H1 (cell line): Measurements from ENCODE around the gene COX19. TPM values are rescaled to one million over a fixed set of nuclear protein-coding genes. Genes with fewer than 3 reads are reported as not detected.

ENCODE experiments used
- CTCF ChIA-PET: fragments of 300-600 bp; sonication (Branson Sonifier 250); formaldehyde crosslinking; loops from one replicate; lab custom pipeline; 2021; ENCODE audit not compliant: partially characterized antibody; lab: Charles Lee
- POLR2A ChIA-PET: fragments of 300-600 bp; sonication (Branson Sonifier 250); formaldehyde crosslinking; loops from one replicate; lab custom pipeline; 2021; ENCODE audit warnings: inconsistent platforms; ENCODE audit not compliant: partially characterized antibody; lab: Charles Lee
- DNase-seq, 2 experiments: peaks; one replicate each; pipeline versions ENCODE4 v3.0.0 to v3.0.0-alpha.2; 2010 to 2022; ENCODE audit warnings: low spot score in 2 of 2, low read depth in 1 of 2, mixed read lengths in 1 of 2
- FAIRE-seq: peaks from 2 replicates; lab custom pipeline; 2011; peaks lifted over from hg19 to GRCh38; lab: Jason Lieb, UNC
- H2AFZ ChIP-seq: 2 replicates; pipeline ENCODE4 v1.8.1; 2012; ENCODE audit warnings: low read length, inconsistent platforms
- H2AK5ac ChIP-seq: 2 replicates; pipeline ENCODE4 v1.6.1; 2013; ENCODE audit warnings: low read depth, low read length
- H2BK120ac ChIP-seq: replicated peaks from 2 replicates; pipeline ENCODE3; 2013; ENCODE audit warnings: low read depth, low read length, inconsistent platforms
- H2BK12ac ChIP-seq: 2 replicates; pipeline ENCODE4 v1.6.1; 2013; ENCODE audit warnings: low read depth, low read length
- H2BK15ac ChIP-seq: 2 replicates; pipeline ENCODE4 v1.6.1; 2013; ENCODE audit warnings: low read length
- H2BK20ac ChIP-seq: 2 replicates; pipeline ENCODE4 v1.6.1; 2013; ENCODE audit warnings: low read length
- H2BK5ac ChIP-seq: 2 replicates; pipeline ENCODE4 v1.6.1; 2013; ENCODE audit warnings: low read depth, low read length
- H3K14ac ChIP-seq: 2 replicates; pipeline ENCODE4 v1.6.1; 2013; ENCODE audit warnings: inconsistent platforms; ENCODE audit not compliant: insufficient read length
- H3K18ac ChIP-seq: 2 replicates; pipeline ENCODE4 v1.6.1; 2013; ENCODE audit warnings: low read length; ENCODE audit errors: extremely low read depth
- H3K23ac ChIP-seq: 2 replicates; pipeline ENCODE4 v1.6.1; 2013; ENCODE audit warnings: inconsistent platforms; ENCODE audit not compliant: insufficient read length
- H3K23me2 ChIP-seq: 2 replicates; pipeline ENCODE4 v1.6.1; 2013; ENCODE audit warnings: low read depth, low read length
- H3K27ac ChIP-seq: 2 replicates; pipeline ENCODE4 v1.6.1; 2011; ENCODE audit warnings: low read depth, low read length, inconsistent platforms
- H3K27me3 ChIP-seq, 4 experiments: replicated peaks in 1 of 4; 1 replicate in 1 of 4; 2 replicates in 3 of 4; pipeline versions ENCODE4 v1.6.1 to v1.8.1; 2011 to 2013; ENCODE audit warnings: low read length in 3 of 4, mild to moderate bottlenecking in 3 of 4, inconsistent platforms in 2 of 4, mixed read lengths in 2 of 4, moderate library complexity in 1 of 4; ENCODE audit not compliant: control insufficient read depth in 3 of 4, insufficient read depth in 3 of 4; ENCODE audit errors: extremely low read depth in 1 of 4
- H3K36me3 ChIP-seq, 4 experiments: 2 replicates each; pipeline versions ENCODE4 v1.6.1 to v1.8.1; 2011 to 2013; ENCODE audit warnings: mild to moderate bottlenecking in 4 of 4, low read length in 3 of 4, moderate library complexity in 2 of 4, control low read depth in 1 of 4, inconsistent platforms in 1 of 4; ENCODE audit not compliant: insufficient read depth in 4 of 4, control insufficient read depth in 2 of 4
- H3K4ac ChIP-seq: replicated peaks from 2 replicates; pipeline ENCODE3; 2013; ENCODE audit warnings: low read length, low read depth, mixed read lengths, inconsistent platforms; ENCODE audit not compliant: insufficient read length
- H3K4me1 ChIP-seq, 4 experiments: replicated peaks in 1 of 4; 1 replicate in 1 of 4; 2 replicates in 3 of 4; pipeline versions ENCODE4 v1.6.1 to v1.8.1; 2011 to 2013; ENCODE audit warnings: low read length in 3 of 4, inconsistent platforms in 2 of 4, mixed read lengths in 1 of 4; ENCODE audit not compliant: insufficient read depth in 4 of 4, control insufficient read depth in 3 of 4
- H3K4me2 ChIP-seq, 2 experiments: 2 replicates each; pipeline versions ENCODE4 v1.6.1 to v1.8.1; 2011 to 2013; ENCODE audit warnings: low read depth in 2 of 2, low read length in 2 of 2, control low read depth in 1 of 2, inconsistent platforms in 1 of 2, mild to moderate bottlenecking in 1 of 2; ENCODE audit not compliant: insufficient read depth in 1 of 2
- H3K4me3 ChIP-seq, 4 experiments: fragments of 200-600, 300-600 bp in 1 of 4; sonication (generic), shearing (Covaris generic), sonication (Bioruptor Twin) in 1 of 4; 2 replicates each; pipeline versions ENCODE4 v1.5.1 to v1.8.1; 2011 to 2016; ENCODE audit warnings: low read length in 4 of 4, low read depth in 3 of 4, control low read depth in 2 of 4, inconsistent platforms in 2 of 4, mild to moderate bottlenecking in 2 of 4, mixed read lengths in 1 of 4, moderate library complexity in 1 of 4; ENCODE audit not compliant: insufficient read depth in 2 of 4; ENCODE audit errors: extremely low read depth in 1 of 4
- H3K56ac ChIP-seq: replicated peaks from 2 replicates; pipeline ENCODE3; 2013; ENCODE audit warnings: low read depth, mild to moderate bottlenecking, mixed read lengths, low read length, inconsistent platforms; ENCODE audit not compliant: insufficient read length
- H3K79me1 ChIP-seq: 2 replicates; pipeline ENCODE4 v1.6.1; 2013; ENCODE audit warnings: low read depth, low read length, control low read depth
- H3K79me2 ChIP-seq, 2 experiments: 2 replicates each; pipeline versions ENCODE4 v1.6.1 to v1.8.1; 2012 to 2013; ENCODE audit warnings: low read length in 2 of 2, mild to moderate bottlenecking in 2 of 2, inconsistent platforms in 1 of 2; ENCODE audit not compliant: insufficient read depth in 2 of 2, control insufficient read depth in 1 of 2
- H3K9ac ChIP-seq, 4 experiments: replicated peaks in 1 of 4; 1 replicate in 1 of 4; 2 replicates in 3 of 4; pipeline versions ENCODE4 v1.6.1 to v1.8.1; 2011 to 2013; ENCODE audit warnings: low read depth in 3 of 4, low read length in 3 of 4, control low read depth in 2 of 4, mild to moderate bottlenecking in 2 of 4, moderate library complexity in 2 of 4, inconsistent platforms in 1 of 4; ENCODE audit errors: extremely low read depth in 1 of 4
- H3K9me3 ChIP-seq, 2 experiments: 2 replicates each; pipeline versions ENCODE4 v1.6.1 to v1.8.1; 2012 to 2013; ENCODE audit warnings: mild to moderate bottlenecking in 2 of 2, moderate library complexity in 2 of 2, control low read depth in 1 of 2, inconsistent platforms in 1 of 2, low read depth in 1 of 2, low read length in 1 of 2, mixed read lengths in 1 of 2; ENCODE audit not compliant: insufficient read depth in 2 of 2
- H4K20me1 ChIP-seq, 2 experiments: replicated peaks in 1 of 2; 2 replicates each; pipeline versions ENCODE3 to v1.8.1; 2011 to 2013; ENCODE audit warnings: inconsistent platforms in 2 of 2, low read length in 2 of 2, mild to moderate bottlenecking in 1 of 2; ENCODE audit not compliant: insufficient read depth in 2 of 2, control insufficient read depth in 1 of 2
- H4K5ac ChIP-seq: 2 replicates; pipeline ENCODE4 v1.6.1; 2013; ENCODE audit warnings: low read length, low read depth, mixed read lengths, inconsistent platforms; ENCODE audit not compliant: insufficient read length
- H4K8ac ChIP-seq: 2 replicates; pipeline ENCODE4 v1.8.0; 2013; ENCODE audit warnings: mild to moderate bottlenecking, moderate library complexity, low read length, inconsistent platforms; ENCODE audit not compliant: insufficient read depth; ENCODE audit errors: extremely low read depth
- H4K91ac ChIP-seq: replicated peaks from 2 replicates; pipeline ENCODE3; 2013; ENCODE audit warnings: low read length, mixed read lengths, inconsistent platforms; ENCODE audit not compliant: insufficient read length
- CHD1 ChIP-seq: IDR thresholded peaks from 2 replicates; pipeline ENCODE4 v1.6.1; 2012; ENCODE audit warnings: low read depth, low read length, improper control_type of control experiment
- KDM4A ChIP-seq: IDR thresholded peaks from one replicate; pipeline ENCODE4 v1.7.1; 2012; ENCODE audit warnings: low read depth, mild to moderate bottlenecking, moderate library complexity, low read length, inconsistent platforms; ENCODE audit not compliant: severe bottlenecking
- PHF8 ChIP-seq: fragments of 200-600 bp; sonication (generic); conservative IDR thresholded peaks from 2 replicates; pipeline ENCODE4 v1.7.1; 2012; ENCODE audit warnings: low read depth, mild to moderate bottlenecking, inconsistent platforms, low read length, moderate library complexity
- RAD21 ChIP-seq, 2 experiments: IDR thresholded peaks in 1 of 2; conservative IDR thresholded peaks in 1 of 2; 2 replicates each; pipeline ENCODE4 v1.6.1; 2011; ENCODE audit warnings: low read depth in 2 of 2, low read length in 2 of 2, improper control_type of control experiment in 1 of 2, inconsistent platforms in 1 of 2, mild to moderate bottlenecking in 1 of 2, moderate library complexity in 1 of 2
- RFX5 ChIP-seq: IDR thresholded peaks from 2 replicates; pipeline ENCODE4 v1.6.1; 2011; ENCODE audit warnings: low read depth, low read length, improper control_type of control experiment, borderline replicate concordance
- WGBS, 2 experiments: shearing (Covaris generic) in 1 of 2; methylation state at CpG; one replicate each; pipeline versions ENCODE4 v1.1.6 to v1.1.7; 2013 to 2015; ENCODE audit warnings: low lambda C conversion rate in 2 of 2, mixed read lengths in 2 of 2, inconsistent platforms in 1 of 2, low coverage in 1 of 2, missing lambda C conversion rate in 1 of 2; ENCODE audit not compliant: insufficient replicate concordance in 2 of 2, insufficient coverage in 1 of 2, insufficient read length in 1 of 2; ENCODE audit errors: extremely low coverage in 1 of 2, missing lambda C conversion rate in 1 of 2; 5-methylcytosine and 5-hydroxymethylcytosine counted together
- polyA plus RNA-seq, 7 experiments: library from polyadenylated mRNA; depleted of rRNA in 3 of 7; stranded (reverse) in 5 of 7; unstranded in 2 of 7; fragments of >200 nt in 5 of 7; fragments of 200-250 nt in 2 of 7; gene quantifications; 1 replicate in 5 of 7; 2 replicates in 1 of 7; 4 replicates in 1 of 7; pipeline versions ENCODE4 v1.2.1 to v1.2.3, GENCODE V29; 2011 to 2013; ENCODE audit warnings: missing spikeins in 2 of 7, mixed read lengths in 2 of 7
- total RNA-seq: library from RNA; stranded (reverse); fragmentation: NEBNext Ultra II Directional; extraction: Animal tissue kit (Norgen Biotek cat#: 25700); gene quantifications from 2 replicates; pipeline ENCODE4 v1.2.1, GENCODE V29; 2021
- TF ChIP-seq, protein P1 (sequence below): IDR thresholded peaks from 2 replicates; pipeline ENCODE4 v1.6.1; 2011; ENCODE audit warnings: low read depth, mild to moderate bottlenecking, low read length; ENCODE audit not compliant: insufficient read depth
- TF ChIP-seq, protein P2 (sequence below): IDR thresholded peaks from 2 replicates; pipeline ENCODE4 v1.6.1; 2011; ENCODE audit warnings: low read length, improper control_type of control experiment
- TF ChIP-seq, protein P3 (sequence below): IDR thresholded peaks from 2 replicates; pipeline ENCODE4 v1.6.1; 2012; ENCODE audit warnings: inconsistent platforms

The COX19 gene
- total and polyA plus RNA-seq, 2 of the 8 experiments (the other 6 are each of a cell fraction or from before 2014, with no cell fraction given), result 3.9 to 7.9 TPM

DNA sequence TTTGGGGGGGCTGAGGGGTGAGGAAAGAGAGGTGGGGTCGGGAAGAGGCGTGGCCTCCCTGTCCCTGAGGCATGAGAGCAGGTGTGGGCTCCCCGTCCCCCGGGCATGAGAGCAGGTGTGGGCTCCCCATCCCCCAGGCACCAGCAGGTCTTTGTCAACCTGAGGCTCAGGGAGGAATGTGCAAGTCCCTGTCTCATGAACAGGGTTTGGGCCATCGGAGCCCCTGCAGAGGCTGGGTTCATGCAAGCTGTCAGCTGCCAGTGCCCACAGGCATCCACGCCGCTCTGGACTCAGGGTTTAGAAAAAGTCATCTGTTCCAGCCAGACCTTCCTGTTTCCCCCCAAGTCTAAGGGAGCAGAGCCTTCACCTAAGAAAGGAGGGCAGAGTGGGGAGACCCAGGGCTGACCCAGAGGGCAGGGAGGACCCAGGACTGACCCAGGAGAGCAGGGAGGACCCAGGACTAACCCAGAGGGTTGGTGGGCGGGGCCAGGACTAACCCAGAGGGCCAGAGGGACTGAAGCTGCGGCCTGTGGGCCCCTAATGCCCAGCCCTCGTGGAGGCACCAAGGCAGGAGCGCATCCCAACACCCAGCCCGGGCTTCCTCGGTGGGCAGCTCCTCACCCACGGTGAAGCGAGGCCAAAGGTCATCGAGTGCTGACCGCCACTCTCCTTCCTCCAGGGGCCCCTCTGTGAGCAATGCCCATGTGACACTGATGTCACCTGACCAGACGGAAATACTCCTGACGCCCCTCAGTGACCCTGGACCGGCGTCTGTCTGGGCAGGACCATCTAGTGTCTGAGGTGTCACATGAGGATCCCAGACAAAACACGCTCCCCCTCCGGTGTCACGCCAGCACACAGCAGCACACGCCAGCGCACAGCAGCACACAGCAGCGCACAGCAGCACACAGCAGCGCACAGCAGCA, 40.1 kb upstream of the COX19 start:
- H2BK5ac ChIP-seq, result no peak overlapping the region
- H3K4me1 ChIP-seq, result no peaks in the 10 kb centered on the region
- no peak overlapping the region for H2BK20ac ChIP-seq
- no peak overlapping the region for H2BK120ac ChIP-seq
- H3K4me3 ChIP-seq, result no peak overlapping the region
- TF ChIP-seq, protein P1, sequence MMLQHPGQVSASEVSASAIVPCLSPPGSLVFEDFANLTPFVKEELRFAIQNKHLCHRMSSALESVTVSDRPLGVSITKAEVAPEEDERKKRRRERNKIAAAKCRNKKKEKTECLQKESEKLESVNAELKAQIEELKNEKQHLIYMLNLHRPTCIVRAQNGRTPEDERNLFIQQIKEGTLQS, result no peak
- no peak for TF ChIP-seq KDM4A
- no peak for TF ChIP-seq CHD1
- TF ChIP-seq, protein P2, sequence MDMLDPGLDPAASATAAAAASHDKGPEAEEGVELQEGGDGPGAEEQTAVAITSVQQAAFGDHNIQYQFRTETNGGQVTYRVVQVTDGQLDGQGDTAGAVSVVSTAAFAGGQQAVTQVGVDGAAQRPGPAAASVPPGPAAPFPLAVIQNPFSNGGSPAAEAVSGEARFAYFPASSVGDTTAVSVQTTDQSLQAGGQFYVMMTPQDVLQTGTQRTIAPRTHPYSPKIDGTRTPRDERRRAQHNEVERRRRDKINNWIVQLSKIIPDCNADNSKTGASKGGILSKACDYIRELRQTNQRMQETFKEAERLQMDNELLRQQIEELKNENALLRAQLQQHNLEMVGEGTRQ, result peak; percentile 69
- no peak for TF ChIP-seq PHF8
- no peak for TF ChIP-seq RAD21 (IDR thresholded peaks at IDR 0.05 in 1 of 2, conservative IDR thresholded peaks at IDR 0.05 in 1 of 2; ENCODE audit: low read depth in 2 of 2, low read length in 2 of 2)
- TF ChIP-seq, protein P3, sequence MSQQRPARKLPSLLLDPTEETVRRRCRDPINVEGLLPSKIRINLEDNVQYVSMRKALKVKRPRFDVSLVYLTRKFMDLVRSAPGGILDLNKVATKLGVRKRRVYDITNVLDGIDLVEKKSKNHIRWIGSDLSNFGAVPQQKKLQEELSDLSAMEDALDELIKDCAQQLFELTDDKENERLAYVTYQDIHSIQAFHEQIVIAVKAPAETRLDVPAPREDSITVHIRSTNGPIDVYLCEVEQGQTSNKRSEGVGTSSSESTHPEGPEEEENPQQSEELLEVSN, result no peak
- TF ChIP-seq RFX5, result no peak
- H3K79me2 ChIP-seq, result peaks cover 0 to 3% of the 10 kb centered on the region in 2 experiments; a peak in 1 of 4 replicates
- H4K5ac ChIP-seq, result no peak overlapping the region
- H2BK12ac ChIP-seq, result no peak overlapping the region
- H3K56ac ChIP-seq, result no peak overlapping the region
- no peak overlapping the region; a peak in 2 of 7 replicates for H3K9ac ChIP-seq
- no peak overlapping the region for H3K14ac ChIP-seq
- peaks cover 1 to 9% of the 10 kb centered on the region in 2 experiments for H4K20me1 ChIP-seq
- peaks cover 6% of the 10 kb centered on the region for H3K79me1 ChIP-seq
- H3K23ac ChIP-seq, result no peak overlapping the region
- peaks cover 8% of the 10 kb centered on the region; the same call in 1 of the 2 replicates for H3K23me2 ChIP-seq
- no peaks in the 10 kb centered on the region for H3K36me3 ChIP-seq
- H2AFZ ChIP-seq, result no peak overlapping the region
- no peak overlapping the region for H3K18ac ChIP-seq
- H2BK15ac ChIP-seq, result no peak overlapping the region
- ChIA-PET POLR2A (no interaction called here), CTCF (interaction anchor here (0.6 kb wide), 1 partner anchor 119 kb away, joined by 5 read pairs; no protein-coding TSS in a partner anchor)
- H3K27me3 ChIP-seq, result no peaks in the 10 kb centered on the region
- H4K8ac ChIP-seq, result peak overlapping the region; percentile 1
- no peak overlapping the region for H4K91ac ChIP-seq
- no peak overlapping the region for H2AK5ac ChIP-seq
- H3K9me3 ChIP-seq, result peaks cover 0 to 8% of the 10 kb centered on the region in 2 experiments; a peak in 1 of 4 replicates
- FAIRE-seq (no peak), DNase-seq (no peak)
- no peak overlapping the region for H3K4ac ChIP-seq
- no peak overlapping the region for H3K4me2 ChIP-seq
- H3K27ac ChIP-seq, result no peak overlapping the region
- 88% methylated on average over 26 of the region's 28 CpGs; no CpG with 5 or more reads in 1 of the 2 experiments for WGBS, 2 experiments
